Measurements from ENCODE around the gene MCEMP1. TPM values are rescaled to one million over a fixed set of nuclear protein-coding genes. Genes with fewer than 3 reads are reported as not detected.

MCEMP1 gene
- total and polyA plus RNA-seq, 2 of the 13 experiments (the other 11 are each of a cell fraction or from before 2014, with no cell fraction given), result not detected

GRCh38 chr19:7672522-7672921 lies 4.4 kb upstream of the MCEMP1 start:
- Histone ChIP-seq H4K20me1 (ENCODE audit: insufficient read depth, low read length) (no peaks in the 10 kb centered on the region), H3K4me2 (ENCODE audit: low read depth, low read length) (no peak overlapping the region), H3K4me3 (replicated peaks in 1 of 3; ENCODE audit: insufficient read depth in 1 of 3, low read depth in 2 of 3, low read length in 3 of 3) (no peak overlapping the region), H3K27me3 (ENCODE audit: control insufficient read depth in 1 of 2, insufficient read depth in 2 of 2, low read length in 2 of 2) (peaks cover 3 to 36% of the 10 kb centered on the region in 2 experiments; a peak in 2 of 5 replicates), H3K4me1 (ENCODE audit: insufficient read depth, low read length) (peaks cover under 1% of the 10 kb centered on the region; the same call in 1 of the 2 replicates), H3K9me3 (ENCODE audit: low read length) (no peaks in the 10 kb centered on the region), H3K36me3 (replicated peaks in 1 of 2; ENCODE audit: control insufficient read depth in 1 of 2, insufficient read depth in 2 of 2, low read length in 2 of 2) (no peaks in the 10 kb centered on the region), H3K79me2 (ENCODE audit: insufficient read depth, low read length) (no peaks in the 10 kb centered on the region), H3K27ac (ENCODE audit: extremely low read length, insufficient read depth, low read length) (no peak overlapping the region), H2AFZ (ENCODE audit: low read length) (no peak overlapping the region), H3K9ac (ENCODE audit: insufficient read depth, low read depth, low read length) (no peak overlapping the region)
- CTCF ChIA-PET (ENCODE audit: low intra/inter-chr PET ratio, low total read pairs), result no interaction called here
- no peak for ATAC-seq
- no TSS peak for BruUV-seq (replicated peaks)
- in situ Hi-C loops (cut with HindIII; ENCODE audit: extremely low pct_ligation_motif_present, low pct_unique_long_range_greater_than_20kb) (no loop called here), intact Hi-C loops (cut with micrococcal nuclease; ENCODE audit: unreplicated experiment) (no loop called here)
- no peak for FAIRE-seq
- DNase-seq (ENCODE audit: low spot score), result no peak
- POLR2A ChIA-PET, result no interaction called here
- 28% methylated on average over 5 of the region's 9 CpGs for WGBS (ENCODE audit: low lambda C conversion rate)
- TF ChIP-seq HNF4A (CRISPR knock-in tag; IDR thresholded peaks at IDR 0.05) (no peak), PPARG (CRISPR knock-in tag; conservative IDR thresholded peaks at IDR 0.05) (no peak), FOXP1 (IDR thresholded peaks at IDR 0.05) (no peak), FOXP1 (CRISPR knock-in tag; IDR thresholded peaks at IDR 0.05) (no peak), TGIF2 (CRISPR knock-in tag; IDR thresholded peaks at IDR 0.05) (no peak), FOXP4 (CRISPR knock-in tag; IDR thresholded peaks at IDR 0.05) (no peak), BRCA1 (CRISPR knock-in tag; IDR thresholded peaks at IDR 0.05) (no peak), ISL2 (CRISPR knock-in tag; IDR thresholded peaks at IDR 0.05) (no peak), E2F1 (CRISPR knock-in tag; IDR thresholded peaks at IDR 0.05) (no peak), ZBTB1 (CRISPR knock-in tag; IDR thresholded peaks at IDR 0.05; ENCODE audit: borderline replicate concordance) (no peak), ZIK1 (CRISPR knock-in tag; IDR thresholded peaks at IDR 0.05; ENCODE audit: borderline replicate concordance, low read depth) (no peak), UBTF (CRISPR knock-in tag; IDR thresholded peaks at IDR 0.05) (no peak), ZNF234 (CRISPR knock-in tag; conservative IDR thresholded peaks at IDR 0.05) (no peak), ZNF142 (CRISPR knock-in tag; IDR thresholded peaks at IDR 0.05) (no peak), ZSCAN31 (CRISPR knock-in tag; IDR thresholded peaks at IDR 0.05; ENCODE audit: low read depth) (no peak)

Measured in HepG2 (cell line).